ENCODE results near the gene IPPK. TPM values are rescaled to one million over a fixed set of nuclear protein-coding genes. Genes with fewer than 3 reads are reported as not detected.

Gene IPPK
- total and polyA plus RNA-seq, 7 experiments from 2014 or later = 2.8 to 12.8 (median 7.4) TPM

- H3K27me3 Mint-ChIP-seq = peaks cover 0 to 5% (median 0%) of the 10 kb centered on the region in 5 donors
- Histone ChIP-seq H3K27me3 (ENCODE audit: control insufficient read depth in 2 of 2, insufficient read depth in 2 of 2, low read length in 2 of 2) (no peaks in the 10 kb centered on the region), H3K9me3 (ENCODE audit: control insufficient read depth in 2 of 3, low read length in 3 of 3) (no peaks in the 10 kb centered on the region), H3K27ac (ENCODE audit: low read depth, low read length) (no peak overlapping the region), H3K4me3 (ENCODE audit: low read length) (no peak overlapping the region), H3K4me1 (ENCODE audit: control insufficient read depth in 2 of 2, insufficient read depth in 2 of 2, low read length in 2 of 2) (no peaks in the 10 kb centered on the region), H3K36me3 (ENCODE audit: control insufficient read depth in 2 of 3, insufficient read depth in 3 of 3, low read length in 3 of 3) (no peaks in the 10 kb centered on the region)
- no peak overlapping the region for H3K27ac Mint-ChIP-seq
- no peak overlapping the region for H3K4me3 Mint-ChIP-seq
- ATAC-seq (no peak), DNase-seq (no peak)
- ChIA-PET CTCF (no interaction called here), POLR2A (no interaction called here)
- H3K36me3 Mint-ChIP-seq = no peaks in the 10 kb centered on the region
- no peaks in the 10 kb centered on the region for H3K9me3 Mint-ChIP-seq
- intact Hi-C loops (cut with micrococcal nuclease) = loop anchor here in 1 of 2 donors (10.0 kb wide), 2 partner anchors 885 to 1485 kb away; no protein-coding TSS in a partner anchor
- H3K4me1 Mint-ChIP-seq = peaks cover 0 to 5% (median 4%) of the 10 kb centered on the region in 7 donors
Measured at GRCh38 chr9:92679413-92680165, 9.7 kb upstream of the IPPK start.

GRCh38 chr9:92671323-92671722 is 1.4 kb upstream of the IPPK start:
- Mint-ChIP-seq H3K4me1 (peaks cover 20 to 34% (median 26%) of the 10 kb centered on the region in 7 donors), H3K27ac (peak overlapping the region in 6 of 9 donors; percentile 41 to 98 (median 76))

DNA sequence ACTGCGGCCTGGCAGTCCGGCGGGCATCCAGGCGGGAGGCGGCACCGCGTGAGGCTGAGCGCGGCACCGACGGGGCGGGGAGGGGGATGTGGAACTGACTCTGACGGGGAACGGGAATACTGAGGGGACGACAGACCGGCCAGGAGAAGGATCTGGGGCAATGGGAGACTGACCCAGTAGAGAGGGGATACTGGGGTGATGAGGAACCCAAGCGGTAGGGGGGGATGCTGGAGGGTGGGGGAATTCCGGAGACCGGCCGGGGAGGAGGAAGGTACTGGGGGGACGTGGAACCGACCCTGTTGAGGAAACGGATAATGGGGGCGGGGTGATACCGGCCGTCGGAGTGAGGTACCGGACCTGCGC is 423 bp downstream of the IPPK start:
- Histone ChIP-seq H3K4me3 (ENCODE audit: low read length) (peak overlapping the region; percentile 100), H3K4me1 (ENCODE audit: control insufficient read depth in 2 of 2, insufficient read depth in 2 of 2, low read length in 2 of 2) (peaks cover 22 to 29% of the 10 kb centered on the region in 2 donors), H3K9me3 (ENCODE audit: control insufficient read depth in 2 of 3, low read length in 3 of 3) (no peaks in the 10 kb centered on the region), H3K27me3 (ENCODE audit: control insufficient read depth in 2 of 2, insufficient read depth in 2 of 2, low read length in 2 of 2) (no peaks in the 10 kb centered on the region), H3K36me3 (ENCODE audit: control insufficient read depth in 2 of 3, insufficient read depth in 3 of 3, low read length in 3 of 3) (peaks cover 0 to 21% (median 0%) of the 10 kb centered on the region in 3 experiments), H3K27ac (ENCODE audit: low read depth, low read length) (peak overlapping the region; percentile 91)
- peak overlapping the region; percentile 72 to 97 (median 91) for H3K27ac Mint-ChIP-seq
- peaks cover 0 to 2% (median 0%) of the 10 kb centered on the region in 11 donors for H3K9me3 Mint-ChIP-seq
- ChIA-PET CTCF (interaction anchor here (1.4 kb wide), 1 partner anchor 49 kb away, joined by 3 read pairs; no protein-coding TSS in a partner anchor), POLR2A (interaction anchor here (0.6 to 2.5 kb wide), 8 partner anchors 43 to 913 kb away, joined by 3 to 25 read pairs (median 4); partner anchors contain the start of genes BICD2, CENPP and NOL8)
- H3K4me3 Mint-ChIP-seq = peak overlapping the region; percentile 83 to 98 (median 95)
- ATAC-seq = peak; percentile 13
- peaks cover 33 to 52% (median 42%) of the 10 kb centered on the region in 7 donors for H3K4me1 Mint-ChIP-seq
- intact Hi-C loops (cut with micrococcal nuclease) = no loop called here
- no peaks in the 10 kb centered on the region for H3K27me3 Mint-ChIP-seq
- peaks cover 0 to 12% (median 3%) of the 10 kb centered on the region in 5 donors for H3K36me3 Mint-ChIP-seq
- DNase-seq = peak in 6 of 9 donors; percentile 5 to 54 (median 19)

More at GRCh38 chr9:92671323-92671722, 1.4 kb upstream of the IPPK start:
- intact Hi-C loops (cut with micrococcal nuclease) = loop anchor here (2.0 to 10.0 kb wide), 4 partner anchors 45 to 1493 kb away; partner anchors contain the start of gene FAM120AOS (in 1 of the 2)
- Mint-ChIP-seq H3K4me3 (peak overlapping the region; percentile 58 to 98 (median 94)), H3K9me3 (no peaks in the 10 kb centered on the region), H3K36me3 (peaks cover 0 to 12% (median 0%) of the 10 kb centered on the region in 5 donors), H3K27me3 (no peaks in the 10 kb centered on the region)
- Histone ChIP-seq H3K27me3 (ENCODE audit: control insufficient read depth in 2 of 2, insufficient read depth in 2 of 2, low read length in 2 of 2) (no peaks in the 10 kb centered on the region), H3K9me3 (ENCODE audit: control insufficient read depth in 2 of 3, low read length in 3 of 3) (no peaks in the 10 kb centered on the region), H3K4me3 (ENCODE audit: low read length) (peak overlapping the region; percentile 100), H3K27ac (ENCODE audit: low read depth, low read length) (no peak overlapping the region), H3K36me3 (ENCODE audit: control insufficient read depth in 2 of 3, insufficient read depth in 3 of 3, low read length in 3 of 3) (peaks cover 0 to 16% (median 0%) of the 10 kb centered on the region in 3 experiments), H3K4me1 (ENCODE audit: control insufficient read depth in 2 of 2, insufficient read depth in 2 of 2, low read length in 2 of 2) (peaks cover 14 to 16% of the 10 kb centered on the region in 2 donors)
- DNase-seq (peak in 1 of 9 donors; percentile 14), ATAC-seq (no peak)
- CTCF ChIA-PET = no interaction called here
- POLR2A ChIA-PET = interaction anchor here (1.3 to 2.5 kb wide), 3 partner anchors 93 to 556 kb away, joined by 5 to 25 read pairs (median 18); partner anchors contain the start of genes BICD2, CENPP, NOL8 and SPTLC1

DNA sequence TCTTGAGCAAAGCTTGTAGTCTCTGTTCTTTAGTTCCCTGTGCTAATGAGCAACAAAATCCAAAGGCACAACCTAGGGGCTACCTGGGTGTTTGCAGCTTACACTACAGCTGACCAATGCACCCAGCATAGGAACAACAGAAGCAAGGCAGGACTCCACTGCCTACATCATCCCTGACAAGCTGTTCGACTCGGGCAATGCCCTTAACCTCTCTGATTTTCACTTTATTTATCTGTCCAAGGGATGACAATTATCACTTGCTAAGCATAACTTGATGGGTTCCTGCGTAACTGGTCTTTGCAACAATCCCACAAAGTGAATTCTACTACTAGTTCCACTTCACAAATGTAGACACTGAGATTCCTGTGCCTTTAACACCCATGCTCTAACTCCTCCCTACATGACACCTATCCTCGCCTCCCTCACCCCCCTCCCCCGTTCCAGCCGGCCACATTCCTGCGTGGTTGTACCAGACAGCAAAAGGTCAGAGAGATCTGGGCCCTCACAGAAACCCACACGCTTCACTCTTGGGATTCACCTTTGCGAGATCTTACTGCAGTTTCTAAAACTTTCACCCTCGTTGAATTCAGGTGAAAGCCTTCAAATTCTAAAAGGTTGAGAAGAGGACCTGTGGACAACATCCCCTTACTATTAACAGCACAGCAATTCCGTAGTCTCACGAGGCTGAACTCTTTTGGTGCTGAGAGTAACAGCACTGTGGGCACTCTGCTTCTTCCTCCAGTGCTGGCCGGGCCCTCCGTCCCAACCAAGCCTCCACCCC is 995 bp downstream of the IPPK start:
- intact Hi-C loops (cut with micrococcal nuclease) = no loop called here
- DNase-seq (peak in 4 of 9 donors; percentile 5 to 45 (median 17)), ATAC-seq (no peak)
- Mint-ChIP-seq H3K27ac (peak overlapping the region; percentile 72 to 97 (median 91)), H3K27me3 (no peaks in the 10 kb centered on the region), H3K9me3 (peaks cover 0 to 2% (median 0%) of the 10 kb centered on the region in 11 donors), H3K4me1 (peaks cover 33 to 56% (median 43%) of the 10 kb centered on the region in 7 donors), H3K36me3 (peaks cover 0 to 8% (median 3%) of the 10 kb centered on the region in 5 donors), H3K4me3 (peak overlapping the region; percentile 83 to 98 (median 95))
- H3K27ac ChIP-seq (ENCODE audit: low read depth, low read length) = peak overlapping the region; percentile 91
- H3K9me3 ChIP-seq (ENCODE audit: control insufficient read depth in 2 of 3, low read length in 3 of 3) = no peaks in the 10 kb centered on the region
- ChIA-PET POLR2A (no interaction called here), CTCF (no interaction called here)
- H3K4me1 ChIP-seq (ENCODE audit: control insufficient read depth in 2 of 2, insufficient read depth in 2 of 2, low read length in 2 of 2) = peaks cover 22 to 33% of the 10 kb centered on the region in 2 donors
- H3K27me3 ChIP-seq (ENCODE audit: control insufficient read depth in 2 of 2, insufficient read depth in 2 of 2, low read length in 2 of 2) = no peaks in the 10 kb centered on the region
- H3K4me3 ChIP-seq (ENCODE audit: low read length) = peak overlapping the region; percentile 100
- H3K36me3 ChIP-seq (ENCODE audit: control insufficient read depth in 2 of 3, insufficient read depth in 3 of 3, low read length in 3 of 3) = peaks cover 0 to 21% (median 0%) of the 10 kb centered on the region in 3 experiments

DNA sequence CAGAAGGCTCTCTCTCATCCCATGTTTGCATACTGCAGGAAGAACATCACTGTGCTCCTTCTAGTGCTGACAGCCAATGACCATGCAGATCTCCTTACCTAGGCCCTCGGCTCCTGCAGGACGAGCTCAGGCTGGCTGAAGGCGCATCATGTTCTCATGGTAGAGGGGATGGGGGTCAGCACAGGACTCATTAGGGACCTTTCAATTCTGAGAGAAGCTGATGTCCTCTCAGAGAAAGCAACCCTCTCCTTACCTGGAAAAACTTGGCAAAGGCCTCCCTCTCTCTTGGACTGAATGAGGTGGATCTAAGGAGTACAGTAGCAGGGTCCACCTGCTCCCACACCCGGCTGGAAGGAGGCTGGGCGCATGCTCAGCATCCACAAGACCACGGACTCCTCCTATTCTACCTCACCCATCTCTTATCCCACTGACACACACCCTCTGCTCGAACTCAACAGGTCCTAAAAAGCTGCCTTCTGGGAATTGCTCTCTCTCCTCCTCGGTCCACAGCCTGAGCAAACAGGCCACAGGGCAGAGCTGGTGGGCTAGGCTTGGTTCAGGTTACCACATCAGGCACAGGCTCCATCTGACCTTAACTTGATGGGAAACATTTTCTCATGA is 2.9 kb downstream of the IPPK start:
- Histone ChIP-seq H3K4me1 (ENCODE audit: control insufficient read depth in 2 of 2, insufficient read depth in 2 of 2, low read length in 2 of 2) (peaks cover 22 to 33% of the 10 kb centered on the region in 2 donors), H3K4me3 (ENCODE audit: low read length) (no peak overlapping the region), H3K9me3 (ENCODE audit: control insufficient read depth in 2 of 3, low read length in 3 of 3) (no peaks in the 10 kb centered on the region), H3K36me3 (ENCODE audit: control insufficient read depth in 2 of 3, insufficient read depth in 3 of 3, low read length in 3 of 3) (peaks cover 0 to 21% (median 0%) of the 10 kb centered on the region in 3 experiments), H3K27me3 (ENCODE audit: control insufficient read depth in 2 of 2, insufficient read depth in 2 of 2, low read length in 2 of 2) (no peaks in the 10 kb centered on the region), H3K27ac (ENCODE audit: low read depth, low read length) (no peak overlapping the region)
- peak overlapping the region in 7 of 9 donors; percentile 42 to 75 (median 59) for H3K27ac Mint-ChIP-seq
- H3K4me3 Mint-ChIP-seq = peak overlapping the region in 3 of 10 donors; percentile 16 to 34 (median 28)
- ATAC-seq = no peak
- DNase-seq = no peak
- peaks cover 40 to 69% (median 54%) of the 10 kb centered on the region in 7 donors for H3K4me1 Mint-ChIP-seq
- CTCF ChIA-PET = interaction anchor here (1.0 to 1.4 kb wide), 2 partner anchors 10 to 33 kb away, joined by 3 to 4 read pairs; no protein-coding TSS in a partner anchor
- no peaks in the 10 kb centered on the region for H3K27me3 Mint-ChIP-seq
- peaks cover 0 to 2% (median 0%) of the 10 kb centered on the region in 11 donors for H3K9me3 Mint-ChIP-seq
- intact Hi-C loops (cut with micrococcal nuclease) = no loop called here
- H3K36me3 Mint-ChIP-seq = peaks cover 0 to 5% (median 3%) of the 10 kb centered on the region in 5 donors
- POLR2A ChIA-PET = interaction anchor here (1.0 kb wide), 1 partner anchor 22 kb away, joined by 3 read pairs; no protein-coding TSS in a partner anchor

Data from naive thymus-derived CD4-positive, alpha-beta T cell (primary cell).